GM23338 (cell line): Measurements from ENCODE around the gene POLD3.

Experiments
- CREB1 ChIP-seq: fragments of 250-450 bp; sonication (Bioruptor Pico); IDR thresholded peaks from 2 replicates; pipeline ENCODE4 v1.5.0; 2020; ENCODE audit warnings: low read depth, mild to moderate bottlenecking, moderate library complexity
- TF ChIP-seq, protein P1 (sequence below), 2 experiments: fragments of 200-600 bp in 1 of 2; sonication (generic) in 1 of 2; conservative IDR thresholded peaks; 2 replicates each; pipeline versions ENCODE4 v1.5.1 to v1.6.1; 2016 to 2017; ENCODE audit warnings: antibody characterized with exemption in 2 of 2, low read depth in 2 of 2, mild to moderate bottlenecking in 2 of 2, moderate library complexity in 1 of 2

DNA sequence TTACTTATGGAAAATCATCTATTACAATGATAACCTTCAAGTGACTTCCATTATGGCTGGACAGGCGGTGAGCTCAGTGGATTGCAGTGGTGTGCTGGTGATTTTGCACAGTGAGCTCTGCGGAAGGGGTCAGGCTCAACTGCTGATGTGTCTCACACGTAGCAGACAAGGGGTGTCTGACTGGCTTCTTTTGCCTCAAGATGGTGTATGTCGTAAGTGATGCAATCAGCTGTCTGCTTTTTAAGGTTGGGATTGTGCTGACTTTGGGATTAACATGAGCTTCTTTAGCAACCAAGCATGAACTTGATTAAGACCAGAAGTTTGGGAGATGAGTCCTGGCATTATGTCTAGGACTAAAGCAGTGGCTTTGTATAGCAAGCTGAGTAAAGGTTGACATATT is 49.5 kb downstream of the POLD3 start:
- no peak for TF ChIP-seq CREB1 (CRISPR knock-in tag)
- TF ChIP-seq, protein P1, sequence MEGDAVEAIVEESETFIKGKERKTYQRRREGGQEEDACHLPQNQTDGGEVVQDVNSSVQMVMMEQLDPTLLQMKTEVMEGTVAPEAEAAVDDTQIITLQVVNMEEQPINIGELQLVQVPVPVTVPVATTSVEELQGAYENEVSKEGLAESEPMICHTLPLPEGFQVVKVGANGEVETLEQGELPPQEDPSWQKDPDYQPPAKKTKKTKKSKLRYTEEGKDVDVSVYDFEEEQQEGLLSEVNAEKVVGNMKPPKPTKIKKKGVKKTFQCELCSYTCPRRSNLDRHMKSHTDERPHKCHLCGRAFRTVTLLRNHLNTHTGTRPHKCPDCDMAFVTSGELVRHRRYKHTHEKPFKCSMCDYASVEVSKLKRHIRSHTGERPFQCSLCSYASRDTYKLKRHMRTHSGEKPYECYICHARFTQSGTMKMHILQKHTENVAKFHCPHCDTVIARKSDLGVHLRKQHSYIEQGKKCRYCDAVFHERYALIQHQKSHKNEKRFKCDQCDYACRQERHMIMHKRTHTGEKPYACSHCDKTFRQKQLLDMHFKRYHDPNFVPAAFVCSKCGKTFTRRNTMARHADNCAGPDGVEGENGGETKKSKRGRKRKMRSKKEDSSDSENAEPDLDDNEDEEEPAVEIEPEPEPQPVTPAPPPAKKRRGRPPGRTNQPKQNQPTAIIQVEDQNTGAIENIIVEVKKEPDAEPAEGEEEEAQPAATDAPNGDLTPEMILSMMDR (conservative IDR thresholded peaks at IDR 0.05; ENCODE audit: low read depth in 2 of 2) = no peak
